ENCODE measurements around the gene PTPRD. TPM values are rescaled to one million over a fixed set of nuclear protein-coding genes. Genes with fewer than 3 reads are reported as not detected.

The PTPRD gene
- total RNA-seq, 1 donor, result 26.3 TPM

GRCh38 chr9:9901624-9902023 lies 711.2 kb downstream of the PTPRD start:
- TF ChIP-seq, protein P1, sequence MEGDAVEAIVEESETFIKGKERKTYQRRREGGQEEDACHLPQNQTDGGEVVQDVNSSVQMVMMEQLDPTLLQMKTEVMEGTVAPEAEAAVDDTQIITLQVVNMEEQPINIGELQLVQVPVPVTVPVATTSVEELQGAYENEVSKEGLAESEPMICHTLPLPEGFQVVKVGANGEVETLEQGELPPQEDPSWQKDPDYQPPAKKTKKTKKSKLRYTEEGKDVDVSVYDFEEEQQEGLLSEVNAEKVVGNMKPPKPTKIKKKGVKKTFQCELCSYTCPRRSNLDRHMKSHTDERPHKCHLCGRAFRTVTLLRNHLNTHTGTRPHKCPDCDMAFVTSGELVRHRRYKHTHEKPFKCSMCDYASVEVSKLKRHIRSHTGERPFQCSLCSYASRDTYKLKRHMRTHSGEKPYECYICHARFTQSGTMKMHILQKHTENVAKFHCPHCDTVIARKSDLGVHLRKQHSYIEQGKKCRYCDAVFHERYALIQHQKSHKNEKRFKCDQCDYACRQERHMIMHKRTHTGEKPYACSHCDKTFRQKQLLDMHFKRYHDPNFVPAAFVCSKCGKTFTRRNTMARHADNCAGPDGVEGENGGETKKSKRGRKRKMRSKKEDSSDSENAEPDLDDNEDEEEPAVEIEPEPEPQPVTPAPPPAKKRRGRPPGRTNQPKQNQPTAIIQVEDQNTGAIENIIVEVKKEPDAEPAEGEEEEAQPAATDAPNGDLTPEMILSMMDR (IDR thresholded peaks at IDR 0.05; ENCODE audit: insufficient read depth, low read depth, low read length), result no peak
- H3K4me3 ChIP-seq (ENCODE audit: low read depth, low read length), result no peak overlapping the region
- DNase-seq (ENCODE audit: low read depth), result no peak

DNA sequence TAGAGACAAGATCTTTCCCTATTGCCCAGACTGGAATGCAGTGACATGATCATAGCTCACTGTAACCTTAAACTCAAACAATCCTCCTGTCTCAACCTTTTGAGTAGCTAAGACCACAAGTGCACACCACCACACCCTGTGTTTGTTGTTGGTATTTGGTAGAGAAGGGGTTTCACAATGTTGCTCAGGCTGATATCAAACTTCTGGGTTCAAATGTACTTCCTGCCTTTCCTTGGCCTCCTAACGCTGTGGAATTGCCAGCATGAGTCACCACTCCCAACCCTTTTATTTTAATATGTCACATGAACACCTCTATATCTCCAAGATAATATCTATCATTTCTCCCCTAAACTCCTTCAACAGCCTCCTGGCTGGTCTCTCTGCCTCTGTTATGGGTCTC lies 719.0 kb downstream of the PTPRD start:
- TF ChIP-seq, protein P1 (IDR thresholded peaks at IDR 0.05; ENCODE audit: insufficient read depth, low read depth, low read length), result no peak
- DNase-seq (ENCODE audit: low read depth), result no peak
- no peak overlapping the region for H3K4me3 ChIP-seq (ENCODE audit: low read depth, low read length)

GRCh38 chr9:9892217-9892616 lies 720.6 kb downstream of the PTPRD start:
- TF ChIP-seq, protein P1 (IDR thresholded peaks at IDR 0.05; ENCODE audit: insufficient read depth, low read depth, low read length), result no peak
- DNase-seq (ENCODE audit: low read depth), result no peak

DNA sequence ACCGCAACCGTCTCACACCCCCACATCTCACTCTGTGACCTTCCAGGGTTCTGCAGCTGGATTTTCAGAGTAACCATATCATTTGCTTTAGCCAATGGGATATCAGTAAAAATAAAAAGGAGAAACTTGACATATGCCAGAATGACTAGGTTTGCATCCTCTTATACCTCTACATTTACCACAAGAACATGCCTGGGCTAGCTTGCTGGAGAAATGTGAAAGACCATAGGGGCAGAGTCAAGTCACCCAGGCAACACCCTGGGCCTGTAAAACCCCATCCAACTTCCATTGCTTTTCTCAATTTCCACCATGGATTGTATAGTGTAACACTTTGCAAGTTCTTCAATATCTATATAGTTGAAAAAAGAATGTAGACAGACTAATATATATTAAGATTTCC lies 731.1 kb downstream of the PTPRD start:
- DNase-seq (ENCODE audit: low read depth), result no peak
- no peak overlapping the region for H3K4me3 ChIP-seq (ENCODE audit: low read depth, low read length)
- TF ChIP-seq, protein P1 (IDR thresholded peaks at IDR 0.05; ENCODE audit: insufficient read depth, low read depth, low read length), result no peak

More at GRCh38 chr9:9892217-9892616, 720.6 kb downstream of the PTPRD start:
- no peak overlapping the region for H3K4me3 ChIP-seq (ENCODE audit: low read depth, low read length)

GRCh38 chr9:9874270-9874669 lies 738.5 kb downstream of the PTPRD start:
- TF ChIP-seq, protein P1 (IDR thresholded peaks at IDR 0.05; ENCODE audit: insufficient read depth, low read depth, low read length), result no peak
- H3K4me3 ChIP-seq (ENCODE audit: low read depth, low read length), result no peak overlapping the region
- no peak for DNase-seq (ENCODE audit: low read depth)

DNA sequence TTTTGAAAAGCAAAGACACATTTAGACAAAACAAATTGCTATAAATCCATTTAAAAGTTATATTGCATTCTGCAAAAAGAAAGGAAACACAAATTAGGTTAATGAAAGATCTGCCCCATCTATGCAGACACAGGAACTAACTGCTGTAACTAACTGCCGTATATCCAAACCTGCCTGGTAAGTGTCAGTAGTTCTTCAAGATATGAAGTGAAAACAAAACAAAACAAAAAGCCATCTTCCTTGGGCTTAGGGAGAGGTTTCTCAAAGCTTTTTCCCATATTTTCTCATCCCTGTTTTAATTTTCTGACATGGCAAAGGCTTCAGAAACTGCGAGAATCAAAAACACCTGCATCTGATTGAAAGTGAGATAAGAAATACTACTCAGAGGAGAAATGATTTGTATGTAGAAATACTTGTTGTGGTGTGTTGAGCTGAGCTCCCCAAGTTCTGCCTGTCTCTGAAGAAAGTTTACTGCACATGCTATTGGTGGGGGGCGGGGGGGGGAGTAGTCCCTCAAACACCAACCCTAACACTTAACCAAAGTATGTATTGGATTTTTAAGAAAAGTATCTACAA lies 750.5 kb downstream of the PTPRD start:
- no peak overlapping the region for H3K4me3 ChIP-seq (ENCODE audit: low read depth, low read length)
- DNase-seq (ENCODE audit: low read depth), result no peak
- TF ChIP-seq, protein P1 (IDR thresholded peaks at IDR 0.05; ENCODE audit: insufficient read depth, low read depth, low read length), result no peak

All from fibroblast of villous mesenchyme (primary cell).